Nephron (organoid): Measurements from ENCODE around the gene GSE1.

ENCODE experiments used
- H3K27ac Mint-ChIP-seq, 3 experiments: 2 replicates each; pipeline ENCODE4 v1.8.0; 2020; ENCODE audit warnings: mixed read lengths in 3 of 3, mild to moderate bottlenecking in 2 of 3, moderate library complexity in 1 of 3
- H3K27me3 Mint-ChIP-seq: 2 replicates; pipeline ENCODE4 v1.8.0; 2021; ENCODE audit warnings: low read depth, mild to moderate bottlenecking, moderate library complexity, mixed read lengths
- H3K36me3 Mint-ChIP-seq: 2 replicates; pipeline ENCODE4 v1.8.0; 2020; ENCODE audit warnings: low read depth, mixed read lengths
- H3K4me1 Mint-ChIP-seq: 2 replicates; pipeline ENCODE4 v1.8.0; 2020; ENCODE audit warnings: mixed read lengths
- H3K4me3 Mint-ChIP-seq, 3 experiments: 2 replicates each; pipeline ENCODE4 v1.8.0; 2020; ENCODE audit warnings: mild to moderate bottlenecking in 3 of 3, mixed read lengths in 3 of 3, moderate library complexity in 2 of 3
- H3K9me3 Mint-ChIP-seq: 2 replicates; pipeline ENCODE4 v1.8.0; 2020; ENCODE audit warnings: mixed read lengths
- CTCF ChIP-seq, 3 experiments: fragments of 200-600 bp; sonication (generic); IDR thresholded peaks; one replicate each; pipeline ENCODE4 v1.5.0; 2021; ENCODE audit warnings: antibody characterized with exemption in 3 of 3; ENCODE audit not compliant: unreplicated experiment in 3 of 3

GSE1 gene

DNA sequence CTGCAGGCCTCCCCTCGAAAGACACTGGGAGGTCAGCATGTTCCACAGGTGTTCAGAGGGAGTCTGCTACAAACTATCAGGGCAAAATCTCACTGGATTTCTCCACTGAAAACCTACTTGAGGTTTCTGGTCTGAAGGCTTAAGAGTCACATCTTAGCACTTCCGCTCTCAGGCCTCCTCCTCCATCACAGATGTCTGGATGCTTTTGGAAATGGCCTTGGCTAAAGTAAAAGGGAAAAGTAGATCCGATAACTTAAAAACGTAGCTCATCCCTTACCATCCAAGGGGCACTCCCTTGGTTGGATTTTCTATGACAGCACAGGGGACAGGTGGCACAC, 61.3 kb downstream of the GSE1 start:
- no peak for TF ChIP-seq CTCF (IDR thresholded peaks at IDR 0.05; ENCODE audit: unreplicated experiment in 3 of 3)
- peak overlapping the region; percentile 14 to 63 (median 48) for H3K27ac Mint-ChIP-seq
- no peaks in the 10 kb centered on the region for H3K9me3 Mint-ChIP-seq
- peaks cover 25% of the 10 kb centered on the region for H3K4me1 Mint-ChIP-seq
- H3K36me3 Mint-ChIP-seq: peaks cover 70% of the 10 kb centered on the region
- no peaks in the 10 kb centered on the region for H3K27me3 Mint-ChIP-seq
- H3K4me3 Mint-ChIP-seq: no peak overlapping the region

GRCh38 chr16:85674828-85675227, 61.7 kb downstream of the GSE1 start:
- no peaks in the 10 kb centered on the region for H3K27me3 Mint-ChIP-seq
- no peak for TF ChIP-seq CTCF (IDR thresholded peaks at IDR 0.05; ENCODE audit: unreplicated experiment in 3 of 3)
- no peak overlapping the region for H3K4me3 Mint-ChIP-seq
- H3K27ac Mint-ChIP-seq: peak overlapping the region in 1 of 3 experiments; percentile 14
- H3K9me3 Mint-ChIP-seq: no peaks in the 10 kb centered on the region
- peaks cover 70% of the 10 kb centered on the region for H3K36me3 Mint-ChIP-seq
- peaks cover 25% of the 10 kb centered on the region for H3K4me1 Mint-ChIP-seq

GRCh38 chr16:85675251-85675874, 62.2 kb downstream of the GSE1 start:
- no peaks in the 10 kb centered on the region for H3K27me3 Mint-ChIP-seq
- TF ChIP-seq CTCF (IDR thresholded peaks at IDR 0.05; ENCODE audit: unreplicated experiment in 3 of 3): peak; percentile 35 to 56 (median 49)
- H3K4me3 Mint-ChIP-seq: no peak overlapping the region
- H3K36me3 Mint-ChIP-seq: peaks cover 67% of the 10 kb centered on the region
- peaks cover 25% of the 10 kb centered on the region for H3K4me1 Mint-ChIP-seq
- peak overlapping the region in 2 of 3 experiments; percentile 9 to 11 for H3K27ac Mint-ChIP-seq
- no peaks in the 10 kb centered on the region for H3K9me3 Mint-ChIP-seq

GRCh38 chr16:85676466-85676865, 63.3 kb downstream of the GSE1 start:
- no peaks in the 10 kb centered on the region for H3K9me3 Mint-ChIP-seq
- H3K36me3 Mint-ChIP-seq: peaks cover 68% of the 10 kb centered on the region
- no peak for TF ChIP-seq CTCF (IDR thresholded peaks at IDR 0.05; ENCODE audit: unreplicated experiment in 3 of 3)
- peaks cover 25% of the 10 kb centered on the region for H3K4me1 Mint-ChIP-seq
- H3K4me3 Mint-ChIP-seq: no peak overlapping the region
- H3K27me3 Mint-ChIP-seq: no peaks in the 10 kb centered on the region
- no peak overlapping the region for H3K27ac Mint-ChIP-seq

DNA sequence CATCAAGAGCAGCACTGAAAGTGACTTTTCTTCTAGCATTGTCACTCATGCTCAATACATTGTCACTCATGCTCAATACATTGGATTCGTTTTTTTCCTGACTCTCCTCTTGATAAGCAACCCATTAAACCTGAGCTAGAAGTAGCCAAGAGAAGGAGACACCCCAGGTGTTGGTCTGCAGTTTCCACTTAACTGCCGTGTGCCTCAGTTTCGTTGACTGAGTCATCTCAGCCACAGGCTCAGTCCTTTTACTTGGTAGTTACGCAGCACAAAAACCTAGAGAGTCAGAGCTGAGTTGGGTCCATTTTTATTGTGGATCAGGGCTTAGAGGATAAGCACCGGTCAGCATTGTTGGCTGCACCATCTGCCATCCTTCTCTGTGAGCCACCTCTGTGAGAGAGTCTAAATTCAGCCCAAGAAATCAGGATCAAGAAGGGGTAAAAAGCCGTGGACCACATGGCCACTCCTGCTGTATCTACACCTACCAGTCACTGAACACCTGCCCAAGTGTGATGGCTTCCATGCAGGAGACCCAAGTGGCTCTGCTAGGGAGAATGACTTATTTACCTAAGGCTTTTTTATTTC, 64.4 kb downstream of the GSE1 start:
- H3K27ac Mint-ChIP-seq: no peak overlapping the region
- no peak overlapping the region for H3K4me3 Mint-ChIP-seq
- no peak for TF ChIP-seq CTCF (IDR thresholded peaks at IDR 0.05; ENCODE audit: unreplicated experiment in 3 of 3)
- no peaks in the 10 kb centered on the region for H3K9me3 Mint-ChIP-seq
- H3K27me3 Mint-ChIP-seq: no peaks in the 10 kb centered on the region
- peaks cover 25% of the 10 kb centered on the region for H3K4me1 Mint-ChIP-seq
- H3K36me3 Mint-ChIP-seq: peaks cover 59% of the 10 kb centered on the region

GRCh38 chr16:85678016-85678415, 64.9 kb downstream of the GSE1 start:
- peaks cover 29% of the 10 kb centered on the region for H3K4me1 Mint-ChIP-seq
- peaks cover 57% of the 10 kb centered on the region for H3K36me3 Mint-ChIP-seq
- TF ChIP-seq CTCF (IDR thresholded peaks at IDR 0.05; ENCODE audit: unreplicated experiment in 3 of 3): no peak
- H3K9me3 Mint-ChIP-seq: no peaks in the 10 kb centered on the region
- no peak overlapping the region for H3K4me3 Mint-ChIP-seq
- H3K27me3 Mint-ChIP-seq: peaks cover under 1% of the 10 kb centered on the region
- H3K27ac Mint-ChIP-seq: no peak overlapping the region
